HG03135 (cell line): ENCODE data around the gene GPC1.

ENCODE experiments used
- ATAC-seq: cut with Tn5 transposase; IDR thresholded peaks from one replicate; pipeline ENCODE4 v1.9.1; 2021; ENCODE audit warnings: mild to moderate bottlenecking, moderate library complexity; ENCODE audit not compliant: unreplicated experiment

The GPC1 gene

DNA sequence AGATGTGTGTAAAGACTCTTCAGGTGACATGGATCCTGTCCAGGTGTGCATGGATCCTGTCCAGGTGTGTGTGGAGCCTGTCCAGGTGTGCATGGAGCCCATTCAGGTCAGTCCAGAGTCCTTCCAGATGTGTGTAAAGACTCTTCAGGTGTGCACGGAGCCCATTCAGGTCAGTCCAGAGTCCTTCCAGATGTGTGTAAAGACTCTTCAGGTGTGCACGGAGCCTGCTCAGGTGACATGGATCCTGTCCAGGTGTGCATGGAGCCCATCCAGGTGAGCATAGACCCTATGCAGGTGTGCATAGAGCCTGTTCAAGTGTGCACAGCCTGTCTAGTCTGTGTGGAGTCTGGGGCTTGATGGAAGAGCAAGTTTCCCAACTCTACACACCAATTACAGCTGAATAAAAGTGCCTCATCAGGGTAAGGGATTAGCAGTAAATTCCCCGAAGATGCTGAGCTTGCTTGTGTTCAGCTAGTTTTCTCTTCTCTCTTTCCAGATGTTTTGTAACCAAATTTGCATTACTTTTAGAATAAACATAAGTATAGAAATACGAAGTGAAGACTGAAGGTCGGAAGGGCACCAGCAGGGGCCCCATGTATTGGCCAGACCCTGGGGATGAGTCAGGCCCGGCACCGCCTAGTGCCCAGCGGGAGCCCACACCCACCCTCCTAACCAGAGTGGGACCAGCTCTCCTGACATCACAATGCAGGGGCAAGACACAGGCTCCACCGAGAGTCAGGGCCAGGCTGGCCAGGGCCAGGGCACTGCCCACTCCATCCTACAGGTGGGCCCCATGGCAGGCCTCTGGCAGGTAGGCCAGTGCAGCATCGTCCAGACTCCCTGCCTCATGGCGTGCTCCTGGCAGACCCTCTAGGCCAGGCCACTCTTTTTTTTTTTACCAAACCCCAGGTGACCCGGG, 38.6 kb upstream of the GPC1 start:
- ATAC-seq: no peak

- ATAC-seq: no peak
Observed at GRCh38 chr2:240397542-240397916, 37.9 kb upstream of the GPC1 start.

DNA sequence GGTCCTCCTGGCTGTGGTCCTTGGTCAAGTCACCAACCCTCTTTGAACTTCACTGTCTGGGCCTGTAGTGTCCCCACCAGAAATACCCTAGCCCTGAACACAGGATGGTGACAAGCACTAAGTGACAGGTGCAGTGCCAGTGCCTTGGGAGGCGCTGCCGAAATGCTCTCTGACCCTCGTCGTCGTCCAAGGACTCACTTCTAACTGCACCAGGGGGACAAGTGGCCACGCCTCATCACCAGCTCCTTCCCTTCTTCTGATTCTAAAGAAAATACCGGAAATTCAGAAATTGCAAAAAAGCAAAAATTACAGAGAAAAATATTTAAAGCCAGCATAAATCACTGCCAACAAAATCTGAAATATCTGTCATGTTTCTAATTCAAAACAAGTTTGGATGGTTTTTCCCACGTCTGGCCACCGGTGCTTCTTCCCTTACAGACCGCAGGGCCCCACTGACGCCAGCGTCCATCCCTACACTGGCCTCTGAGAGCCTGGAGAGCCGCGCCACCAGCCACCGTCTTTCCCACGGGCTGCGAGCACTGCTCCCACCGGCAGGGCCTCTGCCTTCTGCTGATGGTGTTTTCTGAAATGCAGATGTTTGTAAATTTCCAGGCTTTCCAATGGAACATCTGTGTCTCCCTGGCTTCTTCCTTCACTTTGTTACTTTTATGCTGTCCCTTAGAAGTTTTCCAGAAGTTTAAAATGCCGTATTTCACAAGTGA, 37.4 kb upstream of the GPC1 start:
- no peak for ATAC-seq

DNA sequence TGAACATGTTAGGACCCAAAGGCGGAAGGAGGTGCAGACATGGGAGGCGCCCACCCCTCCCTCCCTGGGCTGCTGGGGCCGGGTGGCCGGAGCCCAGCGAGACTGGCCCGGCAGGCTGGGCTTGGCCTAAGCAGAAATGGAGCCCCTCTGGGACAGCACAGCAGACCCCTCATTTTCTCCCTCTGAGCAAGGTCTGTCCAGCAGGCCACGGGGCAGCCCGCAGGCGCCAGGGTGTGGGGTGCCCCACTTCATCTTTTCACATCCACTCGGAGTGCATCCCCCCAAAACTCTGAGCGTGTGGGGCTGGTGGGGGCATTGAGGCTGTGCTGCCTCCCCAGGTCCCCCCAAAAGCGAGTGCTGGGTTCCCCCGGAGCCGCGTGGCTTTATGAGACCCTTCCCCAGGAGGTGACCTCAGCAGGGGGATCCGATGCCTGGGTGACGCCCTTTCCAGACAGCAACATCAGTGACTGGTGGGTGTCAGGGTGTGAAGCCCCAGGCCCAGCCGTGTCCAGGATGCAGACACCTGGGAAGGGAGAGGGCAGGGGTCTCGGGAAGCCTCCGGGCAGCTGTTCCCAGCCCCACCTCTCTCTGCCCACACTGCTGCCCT, 36.7 kb upstream of the GPC1 start:
- no peak for ATAC-seq

- ATAC-seq: no peak
Observed at GRCh38 chr2:240399419-240400324, 35.8 kb upstream of the GPC1 start.

DNA sequence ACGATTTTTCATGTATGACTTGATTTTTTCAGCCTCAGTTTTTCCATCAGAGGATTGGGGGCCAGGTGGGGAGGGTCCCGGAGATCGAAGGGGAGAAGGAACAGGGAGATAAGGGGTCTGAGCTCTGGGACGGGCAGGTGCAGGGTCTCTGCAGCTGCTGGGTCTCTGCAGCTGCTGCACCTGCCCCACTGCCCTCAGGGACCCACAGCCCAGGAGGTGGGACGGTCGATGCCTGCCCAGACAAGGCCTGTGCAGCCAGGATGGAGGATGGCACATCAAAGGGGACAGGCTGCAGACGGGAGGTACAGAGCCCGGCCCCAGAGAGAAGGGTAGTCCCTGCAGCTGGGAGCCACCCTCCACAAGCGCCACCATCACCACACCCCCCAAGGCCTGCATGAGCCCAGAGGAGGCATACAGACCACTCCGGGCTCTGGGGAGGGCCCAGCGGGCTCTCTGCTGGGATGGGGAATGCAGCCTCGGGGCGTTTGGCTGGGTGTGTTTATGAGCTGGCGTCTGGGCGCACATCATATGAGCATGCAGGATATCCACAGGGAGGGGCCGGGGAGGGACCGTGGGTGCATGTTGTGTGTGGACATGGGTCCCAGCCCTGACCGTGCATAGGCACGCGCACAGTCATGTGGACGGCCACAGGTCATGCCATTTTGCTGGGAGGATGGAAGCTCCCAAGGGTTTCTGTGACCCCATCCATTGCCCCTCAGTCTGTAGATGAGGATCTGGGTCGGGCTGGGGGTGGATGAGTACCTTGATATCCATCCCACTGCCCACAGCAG, 34.9 kb upstream of the GPC1 start:
- ATAC-seq: no peak

GRCh38 chr2:240401308-240401707, 34.2 kb upstream of the GPC1 start:
- no peak for ATAC-seq

GRCh38 chr2:240401781-240402551, 33.5 kb upstream of the GPC1 start:
- no peak for ATAC-seq

DNA sequence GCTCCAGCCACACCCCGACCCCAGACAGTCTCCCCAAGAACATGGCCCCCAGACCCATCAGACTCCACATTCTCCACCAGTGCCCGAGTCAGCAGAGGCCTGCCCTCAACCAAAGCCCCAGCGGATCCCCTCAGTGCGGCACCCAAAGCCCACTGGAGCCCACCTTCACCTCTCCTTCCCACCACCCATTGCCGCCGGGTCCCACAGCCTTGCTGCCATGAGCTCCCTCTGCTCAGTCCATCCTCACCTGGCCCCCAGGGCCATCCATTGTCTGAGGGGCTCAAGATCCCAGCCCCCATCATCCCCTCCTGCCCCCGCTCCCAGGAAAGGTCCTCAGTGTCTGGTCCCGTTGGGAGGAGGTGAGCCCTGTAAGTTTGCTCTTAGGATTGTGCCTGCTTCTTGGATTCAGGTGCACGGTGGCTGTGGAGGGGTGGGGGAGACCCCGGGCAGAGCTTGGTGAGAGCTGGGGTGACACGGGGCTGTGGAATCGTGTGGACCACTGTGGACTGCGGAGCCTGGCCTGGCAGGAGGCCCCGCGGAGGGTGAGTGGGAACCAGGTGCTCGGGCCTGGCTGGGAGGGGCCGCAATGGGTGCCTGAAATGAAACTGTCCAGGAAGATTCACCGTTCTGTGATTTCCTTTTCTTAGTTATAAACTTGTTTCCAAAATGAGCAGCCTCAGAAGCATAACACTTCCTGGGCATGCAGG, 32.7 kb upstream of the GPC1 start:
- no peak for ATAC-seq

DNA sequence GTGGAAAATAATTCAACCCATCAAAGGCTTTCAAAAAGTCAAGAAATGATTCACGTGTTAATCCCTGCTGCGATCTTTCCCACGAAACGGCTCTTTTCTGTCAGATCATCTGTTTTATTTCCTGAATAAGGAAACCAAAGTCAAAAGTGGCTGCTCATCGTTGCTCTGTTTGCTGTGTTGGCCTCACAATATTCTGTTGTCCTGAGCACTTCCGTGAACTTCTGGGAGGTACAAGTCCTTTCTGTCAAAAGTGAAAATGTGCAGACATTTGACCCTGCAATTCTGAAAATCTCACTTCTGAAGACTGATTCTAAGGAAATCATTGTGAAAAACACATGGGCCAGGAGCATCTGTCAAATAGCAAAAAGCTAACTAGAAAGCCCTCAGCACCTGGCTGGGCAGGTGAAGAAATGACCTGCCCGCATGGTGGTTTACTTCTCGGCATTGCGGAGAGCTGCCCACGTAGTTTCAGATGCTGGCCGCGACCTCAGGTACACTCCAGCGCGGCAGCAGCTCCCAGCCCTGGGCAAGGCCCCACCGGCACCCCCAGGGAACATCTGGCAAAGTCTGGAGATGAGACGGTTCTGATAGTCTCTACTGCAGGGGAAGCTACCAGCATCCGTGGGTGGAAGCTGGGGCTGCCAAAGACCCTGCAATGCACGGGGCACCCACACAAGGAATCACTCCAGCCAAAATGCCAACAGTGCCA, 31.9 kb upstream of the GPC1 start:
- no peak for ATAC-seq

DNA sequence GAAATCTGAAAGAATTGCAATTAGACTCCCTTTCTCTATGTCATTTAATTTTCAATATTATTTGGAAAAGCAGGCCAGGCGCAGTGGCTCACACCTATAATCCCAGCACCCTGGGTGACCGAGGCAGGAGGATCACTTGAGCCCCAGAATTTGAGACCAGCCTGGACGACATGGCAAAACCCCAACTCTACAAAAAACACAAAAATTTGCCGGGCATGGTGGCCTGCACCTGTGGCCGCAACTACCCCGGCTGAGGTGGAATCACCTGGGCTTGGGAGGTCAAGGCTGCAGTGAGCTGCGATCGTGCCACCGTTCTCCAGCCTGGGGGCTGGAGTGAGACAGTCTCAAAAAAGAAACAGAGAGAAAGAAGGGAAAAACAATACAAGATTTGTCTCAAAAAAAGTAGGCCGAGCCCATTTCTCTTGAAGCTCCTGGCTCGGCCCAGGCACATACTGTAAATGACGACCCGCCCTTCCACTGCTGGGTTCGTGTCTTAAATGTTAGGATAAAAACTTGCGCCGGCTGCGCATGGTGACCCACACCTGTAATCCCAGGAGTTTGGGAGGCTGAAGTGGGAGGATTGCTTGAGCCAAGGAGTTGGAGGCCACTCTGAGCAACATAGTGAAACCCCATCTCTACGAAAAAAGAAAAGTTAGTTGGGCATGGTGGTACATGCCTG, 31.1 kb upstream of the GPC1 start:
- ATAC-seq: no peak

- no peak for ATAC-seq
Observed at GRCh38 chr2:240405133-240405532, 30.3 kb upstream of the GPC1 start.

- ATAC-seq: no peak
Observed at GRCh38 chr2:240405684-240406313, 29.7 kb upstream of the GPC1 start.

DNA sequence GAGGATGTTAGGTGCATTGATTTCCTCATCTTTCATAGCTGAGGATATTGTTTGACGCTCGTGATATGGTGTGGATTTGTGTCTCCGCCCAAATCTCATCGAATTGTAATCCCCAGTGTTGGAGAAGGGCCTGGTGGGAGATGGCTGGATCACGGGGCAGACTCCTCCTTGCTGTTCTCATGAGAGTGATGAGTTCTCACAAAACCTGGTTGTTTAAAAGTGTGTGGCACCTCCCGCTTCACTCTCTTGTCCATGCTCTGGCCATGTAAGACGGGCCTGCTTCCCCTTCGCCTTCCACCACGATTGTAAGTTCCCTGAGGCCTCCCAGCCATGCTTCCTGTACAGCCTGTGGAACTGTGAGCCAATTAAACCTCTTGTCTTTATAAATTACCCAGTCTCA, 28.4 kb upstream of the GPC1 start:
- no peak for ATAC-seq

DNA sequence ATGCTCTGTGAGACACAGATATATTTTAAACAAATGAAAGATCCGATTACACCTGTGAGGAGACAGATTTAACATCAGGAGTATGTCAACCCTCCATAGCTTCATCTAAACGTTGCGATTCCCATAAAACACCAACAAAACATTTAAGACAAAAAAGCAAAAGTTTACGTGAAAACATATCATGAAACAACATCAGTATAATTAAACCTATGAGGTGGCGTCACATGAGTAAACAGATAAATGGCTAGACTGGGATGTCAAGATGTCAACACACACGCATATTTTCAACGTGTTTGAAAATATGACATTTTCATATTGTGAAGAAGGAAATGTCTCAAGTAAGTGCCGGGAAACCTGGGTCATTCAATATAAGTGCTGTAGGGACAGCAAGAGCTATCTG, 25.5 kb upstream of the GPC1 start:
- no peak for ATAC-seq

DNA sequence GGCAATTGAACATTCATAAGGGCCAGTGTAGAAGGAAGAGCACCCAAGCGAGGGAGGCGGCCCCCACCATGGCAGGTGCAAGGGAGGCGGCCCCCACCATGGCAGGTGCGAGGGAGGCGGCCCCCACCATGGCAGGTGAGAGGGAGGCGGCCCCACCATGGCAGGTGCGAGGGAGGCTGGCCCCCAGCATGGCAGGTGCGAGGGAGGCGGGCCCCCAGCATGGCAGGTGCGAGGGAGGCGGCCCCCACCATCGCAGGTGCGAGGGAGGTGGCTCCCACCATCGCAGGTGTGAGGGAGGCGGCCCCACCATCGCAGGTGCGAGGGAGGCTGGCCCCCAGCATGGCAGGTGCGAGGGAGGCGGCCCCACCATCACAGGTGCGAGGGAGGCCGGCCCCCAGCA, 24.7 kb upstream of the GPC1 start:
- ATAC-seq: no peak
